Loucy (cell line): ENCODE measurements around the gene CXXC5.

Experiments used
- H2AFZ ChIP-seq: fragments of 200-600 bp; sonication (generic); 2 replicates; pipeline ENCODE4 v1.6.0; 2016; ENCODE audit warnings: antibody characterized with exemption, mild to moderate bottlenecking, low read length, moderate library complexity
- H3F3A ChIP-seq: fragments of 200-600 bp; 2 replicates; pipeline ENCODE4 v1.6.0; 2016; ENCODE audit warnings: antibody characterized with exemption, low read depth, mild to moderate bottlenecking
- H3K27me3 ChIP-seq: fragments of 200-600 bp; sonication (generic); 2 replicates; pipeline ENCODE4 v1.6.1; 2014; ENCODE audit warnings: low read length, mild to moderate bottlenecking; ENCODE audit not compliant: insufficient read depth, poor library complexity, severe bottlenecking
- H3K36me3 ChIP-seq: fragments of 200-600 bp; sonication (generic); 2 replicates; pipeline ENCODE4 v1.6.1; 2016; ENCODE audit warnings: low read length; ENCODE audit not compliant: insufficient read depth
- H3K4me1 ChIP-seq: fragments of 200-600 bp; sonication (generic); 2 replicates; pipeline ENCODE4 v1.5.1; 2014; ENCODE audit warnings: low read length, mild to moderate bottlenecking; ENCODE audit not compliant: insufficient read depth, poor library complexity, severe bottlenecking
- H3K4me2 ChIP-seq: fragments of 200-600 bp; sonication (generic); 2 replicates; pipeline ENCODE4 v1.6.0; 2014; ENCODE audit warnings: antibody characterized with exemption, low read length, low read depth, mild to moderate bottlenecking; ENCODE audit not compliant: poor library complexity, severe bottlenecking
- H3K4me3 ChIP-seq: fragments of 200-600 bp; sonication (generic); 2 replicates; pipeline ENCODE4 v1.5.1; 2014; ENCODE audit warnings: low read length, mild to moderate bottlenecking, mixed read lengths; ENCODE audit not compliant: poor library complexity, severe bottlenecking
- H3K79me2 ChIP-seq: fragments of 200-600 bp; sonication (generic); 2 replicates; pipeline ENCODE4 v1.6.1; 2014; ENCODE audit warnings: low read length; ENCODE audit not compliant: insufficient read depth
- H3K9ac ChIP-seq: fragments of 200-600 bp; sonication (generic); 2 replicates; pipeline ENCODE4 v1.6.0; 2014; ENCODE audit warnings: mild to moderate bottlenecking, low read depth, low read length, moderate library complexity; ENCODE audit not compliant: poor library complexity, severe bottlenecking
- H3K9me2 ChIP-seq: fragments of 200-600 bp; sonication (generic); replicated peaks from 2 replicates; pipeline ENCODE4 v1.6.1; 2016; ENCODE audit warnings: low read depth, low read length, mixed read lengths
- H3K9me3 ChIP-seq: fragments of 200-600 bp; sonication (generic); 2 replicates; pipeline ENCODE4 v1.6.1; 2014; ENCODE audit warnings: mild to moderate bottlenecking, antibody characterized with exemption, low read length, low read depth; ENCODE audit not compliant: insufficient read depth
- H4K20me1 ChIP-seq: fragments of 200-600 bp; sonication (generic); 2 replicates; pipeline ENCODE4 v1.6.0; 2014; ENCODE audit warnings: antibody characterized with exemption, low read length, mild to moderate bottlenecking; ENCODE audit not compliant: insufficient read depth, poor library complexity, severe bottlenecking
- CTCF ChIP-seq: fragments of 200-600 bp; sonication (generic); conservative IDR thresholded peaks from 2 replicates; pipeline ENCODE4 v1.5.1; 2014; ENCODE audit warnings: mild to moderate bottlenecking, antibody characterized with exemption, low read length
- EZH2phosphoT487 ChIP-seq: fragments of 200-600 bp; IDR thresholded peaks from 2 replicates; pipeline ENCODE4 v1.6.1; 2018; ENCODE audit warnings: antibody characterized with exemption, mild to moderate bottlenecking, moderate library complexity, borderline replicate concordance

Gene CXXC5

GRCh38 chr5:139705655-139706587 lies 57.8 kb downstream of the CXXC5 start:
- no peak overlapping the region for H3K4me2 ChIP-seq
- peaks cover 7% of the 10 kb centered on the region; the same call in 1 of the 2 replicates for H3F3A ChIP-seq
- TF ChIP-seq CTCF (no peak), EZH2phosphoT487 (no peak)
- H3K4me1 ChIP-seq, result peaks cover 33% of the 10 kb centered on the region
- no peaks in the 10 kb centered on the region for H3K36me3 ChIP-seq
- peak overlapping the region; percentile 4 for H3K9ac ChIP-seq
- H3K9me3 ChIP-seq, result no peaks in the 10 kb centered on the region
- peak overlapping the region; percentile 9; the same call in 1 of the 2 replicates for H2AFZ ChIP-seq
- no peaks in the 10 kb centered on the region for H3K79me2 ChIP-seq
- no peaks in the 10 kb centered on the region for H3K27me3 ChIP-seq
- no peaks in the 10 kb centered on the region for H4K20me1 ChIP-seq
- no peaks in the 10 kb centered on the region for H3K9me2 ChIP-seq
- no peak overlapping the region for H3K4me3 ChIP-seq

GRCh38 chr5:139707445-139708003 lies 59.4 kb downstream of the CXXC5 start:
- H3K4me2 ChIP-seq, result no peak overlapping the region
- no peak overlapping the region for H3K4me3 ChIP-seq
- H3K9ac ChIP-seq, result no peak overlapping the region
- no peaks in the 10 kb centered on the region for H4K20me1 ChIP-seq
- H3K79me2 ChIP-seq, result no peaks in the 10 kb centered on the region
- H3K9me3 ChIP-seq, result no peaks in the 10 kb centered on the region
- H3K9me2 ChIP-seq, result no peaks in the 10 kb centered on the region
- H3K27me3 ChIP-seq, result no peaks in the 10 kb centered on the region
- TF ChIP-seq CTCF (no peak), EZH2phosphoT487 (no peak)
- no peaks in the 10 kb centered on the region for H3K36me3 ChIP-seq
- peaks cover 4% of the 10 kb centered on the region; the same call in 1 of the 2 replicates for H3F3A ChIP-seq
- 0 out of 2 replicates have a peak overlapping the region, but pooled peaks have one; percentile 40 for H2AFZ ChIP-seq
- H3K4me1 ChIP-seq, result peaks cover 26% of the 10 kb centered on the region

GRCh38 chr5:139708434-139708861 lies 60.3 kb downstream of the CXXC5 start:
- no peak for TF ChIP-seq EZH2phosphoT487
- no peak for TF ChIP-seq CTCF
- Histone ChIP-seq H3K9me3 (no peaks in the 10 kb centered on the region), H3K9ac (no peak overlapping the region), H3K4me1 (peaks cover 26% of the 10 kb centered on the region), H3K27me3 (no peaks in the 10 kb centered on the region), H3K36me3 (no peaks in the 10 kb centered on the region), H3K4me3 (no peak overlapping the region), H3F3A (peaks cover 4% of the 10 kb centered on the region; the same call in 1 of the 2 replicates), H3K79me2 (no peaks in the 10 kb centered on the region), H2AFZ (no peak overlapping the region), H3K4me2 (no peak overlapping the region), H4K20me1 (no peaks in the 10 kb centered on the region), H3K9me2 (no peaks in the 10 kb centered on the region)
